Activated T-cell treated with anti-CD3 and anti-CD28 coated beads, Interleukin-2, amount 50 U/mL, for 24 hours (primary cell): ENCODE data around the gene SHD.

ENCODE experiments used
- DNase-seq: peaks from one replicate; pipeline ENCODE4 v3.0.0-alpha.2; 2020
- H3K27ac Mint-ChIP-seq: 2 replicates; pipeline ENCODE4 v1.8.0; 2020; ENCODE audit warnings: mild to moderate bottlenecking, mixed read lengths
- H3K27me3 Mint-ChIP-seq: 2 replicates; pipeline ENCODE4 v1.8.0; 2020; ENCODE audit warnings: mixed read lengths
- H3K36me3 Mint-ChIP-seq: 2 replicates; pipeline ENCODE4 v1.8.0; 2020; ENCODE audit warnings: low read depth, mixed read lengths
- H3K4me1 Mint-ChIP-seq: 2 replicates; pipeline ENCODE4 v1.8.0; 2020; ENCODE audit warnings: low read depth, mixed read lengths
- H3K4me3 Mint-ChIP-seq: 2 replicates; pipeline ENCODE4 v1.8.0; 2020; ENCODE audit warnings: mild to moderate bottlenecking, moderate library complexity, mixed read lengths
- H3K9me3 Mint-ChIP-seq: 2 replicates; pipeline ENCODE4 v1.8.0; 2020; ENCODE audit warnings: mixed read lengths

SHD gene

DNA sequence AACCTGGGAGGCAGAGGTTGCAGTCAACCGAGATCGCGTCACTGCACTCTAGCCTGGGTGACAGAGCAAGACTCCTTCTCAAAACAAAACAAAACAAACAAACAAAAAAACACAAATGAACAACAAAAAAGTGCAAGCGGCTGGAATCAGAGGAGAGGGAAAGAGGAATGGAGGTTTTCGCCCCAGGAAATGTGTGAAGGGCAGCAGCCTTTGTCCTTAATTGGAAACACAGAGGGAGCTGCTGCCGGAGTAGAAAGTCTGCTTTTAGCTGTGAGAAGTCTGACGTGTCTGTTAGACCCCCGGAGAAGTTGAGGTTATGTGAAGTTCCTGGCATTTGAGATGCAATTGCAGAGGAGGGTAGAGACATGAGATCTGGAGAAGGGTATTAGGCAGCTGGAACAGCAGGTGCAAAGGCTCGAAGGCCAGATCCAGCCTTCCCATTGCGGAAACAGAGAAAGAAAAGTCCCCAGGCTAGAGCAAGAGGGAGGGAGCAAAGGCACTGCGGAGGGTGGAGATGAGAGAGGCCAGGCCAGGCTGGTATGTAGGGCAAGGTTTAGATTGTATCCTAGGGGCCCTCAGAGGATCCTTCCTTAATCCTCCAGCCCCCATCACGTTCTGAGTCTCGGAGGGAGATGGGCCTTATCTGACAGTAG lies 22.6 kb downstream of the SHD start:
- Mint-ChIP-seq H3K27me3 (no peaks in the 10 kb centered on the region), H3K4me3 (peak overlapping the region; percentile 73), H3K9me3 (no peaks in the 10 kb centered on the region), H3K4me1 (peaks cover 42% of the 10 kb centered on the region), H3K36me3 (no peaks in the 10 kb centered on the region), H3K27ac (peak overlapping the region; percentile 89)
- no peak for DNase-seq

DNA sequence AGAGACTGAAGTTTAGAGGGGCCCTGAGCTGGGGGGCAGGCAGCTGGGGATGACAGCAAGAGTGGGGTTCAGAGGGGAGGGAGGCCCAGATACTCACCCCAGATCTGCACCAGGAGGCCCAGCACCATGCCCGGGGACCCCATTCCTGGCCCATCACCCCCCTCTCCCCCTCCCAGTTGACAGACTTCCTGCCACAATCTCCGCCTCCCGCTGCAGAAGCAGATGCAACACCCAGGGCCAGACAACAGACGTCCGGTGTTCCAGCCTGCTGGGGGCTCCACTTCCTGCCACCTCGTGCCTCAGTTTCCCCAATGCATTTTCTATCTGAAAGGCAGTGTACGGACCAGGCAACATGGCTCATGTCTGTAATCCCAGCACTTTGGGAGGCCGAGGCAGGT lies 23.2 kb downstream of the SHD start, which contains the start of gene TMIGD2:
Gene TMIGD2 (minus strand): TSS at position 147 of the 398 bp plus-strand sequence. CDS start 4 bp downstream, at position 143.
- Mint-ChIP-seq H3K36me3 (no peaks in the 10 kb centered on the region), H3K9me3 (no peaks in the 10 kb centered on the region), H3K27ac (peak within 1 kb of the TSS; percentile 89), H3K4me1 (peaks cover 42% of the 10 kb centered on the region), H3K4me3 (peak within 1 kb of the TSS; percentile 73), H3K27me3 (no peaks in the 10 kb centered on the region)
- DNase-seq: peak; percentile 54

DNA sequence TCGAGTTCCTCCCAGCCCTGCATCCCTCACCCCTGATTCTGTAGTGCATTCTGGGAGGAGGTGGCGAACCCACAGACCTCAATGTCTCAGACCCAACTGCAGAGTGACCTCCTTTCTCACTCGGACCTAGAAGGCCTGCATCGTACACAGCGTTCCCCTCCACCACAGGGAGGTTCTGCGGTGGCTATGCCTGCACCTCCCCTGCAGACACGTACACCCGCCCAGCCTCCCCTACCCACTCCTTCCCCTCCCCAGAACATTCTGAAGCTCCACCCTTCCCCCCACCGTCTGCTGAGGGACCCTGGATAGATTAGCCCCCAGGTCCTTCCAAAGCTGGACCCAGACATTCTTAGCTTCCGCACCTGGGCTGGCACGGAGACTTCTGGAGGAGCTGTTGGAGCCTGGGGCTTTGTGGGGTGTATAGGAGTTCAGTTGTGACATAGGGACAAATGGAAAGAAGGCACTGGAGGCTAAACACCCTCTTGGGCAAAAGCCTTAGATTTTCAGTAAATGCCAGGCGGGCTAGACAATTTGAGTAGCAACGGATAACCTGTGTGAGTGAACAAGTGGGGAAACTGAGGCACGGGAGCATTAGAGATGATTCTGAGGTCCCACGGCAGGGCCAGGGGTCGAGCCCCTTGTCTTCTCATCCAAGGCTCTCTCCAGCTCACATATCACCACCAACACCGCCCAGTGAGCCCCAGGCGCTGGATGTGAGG lies 24.9 kb downstream of the SHD start:
- Mint-ChIP-seq H3K9me3 (no peaks in the 10 kb centered on the region), H3K4me1 (peaks cover 31% of the 10 kb centered on the region), H3K27me3 (no peaks in the 10 kb centered on the region), H3K36me3 (no peaks in the 10 kb centered on the region), H3K27ac (peak overlapping the region; percentile 59), H3K4me3 (peak overlapping the region; percentile 61)
- DNase-seq: no peak

DNA sequence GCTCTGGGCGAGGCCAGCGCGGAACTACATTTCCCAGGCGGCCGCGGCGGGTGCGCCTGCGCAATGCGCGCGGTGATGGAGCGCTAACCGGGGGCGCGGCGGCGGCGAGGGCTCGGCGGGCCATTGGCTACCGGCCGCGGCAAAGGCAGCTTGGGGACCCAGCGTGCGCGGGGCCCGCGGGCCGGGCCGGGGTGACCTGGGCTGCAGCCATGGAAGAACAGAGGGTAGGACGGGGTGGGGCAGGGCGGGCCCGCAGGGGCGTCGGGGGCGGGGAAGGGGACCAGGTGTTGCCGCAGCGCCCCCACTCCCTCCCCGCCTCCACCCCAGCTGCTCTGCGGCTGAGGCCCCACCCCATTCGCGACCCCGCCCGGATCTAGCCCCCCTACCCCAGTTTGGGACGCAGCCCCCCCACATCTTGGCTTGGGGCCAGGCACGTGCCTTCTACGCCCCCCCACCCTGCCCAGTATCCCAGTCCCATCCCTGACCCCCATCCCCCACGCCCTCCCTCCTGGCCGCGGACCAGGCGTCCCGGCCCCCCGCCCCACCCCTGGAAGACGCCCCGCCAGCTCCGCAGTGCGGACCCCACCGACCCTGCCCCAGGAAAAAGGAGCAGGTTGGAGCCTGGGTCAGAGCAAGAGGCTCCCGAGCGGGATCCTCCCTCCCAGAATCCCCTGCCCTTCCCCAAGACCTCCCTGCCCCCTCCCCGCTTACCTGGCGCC lies 25.6 kb downstream of the SHD start, which contains the start of gene FSD1:
Gene FSD1 (plus strand): TSS at position 61 of the 719 bp plus-strand sequence. CDS start 149 bp downstream, at position 210.
- H3K4me1 Mint-ChIP-seq: peaks cover 31% of the 10 kb centered on the region
- H3K36me3 Mint-ChIP-seq: no peaks in the 10 kb centered on the region
- H3K4me3 Mint-ChIP-seq: peak within 1 kb of the TSS; percentile 61
- no peaks in the 10 kb centered on the region for H3K9me3 Mint-ChIP-seq
- peak; percentile 86 for DNase-seq
- no peaks in the 10 kb centered on the region for H3K27me3 Mint-ChIP-seq
- peak within 1 kb of the TSS; percentile 59 for H3K27ac Mint-ChIP-seq

DNA sequence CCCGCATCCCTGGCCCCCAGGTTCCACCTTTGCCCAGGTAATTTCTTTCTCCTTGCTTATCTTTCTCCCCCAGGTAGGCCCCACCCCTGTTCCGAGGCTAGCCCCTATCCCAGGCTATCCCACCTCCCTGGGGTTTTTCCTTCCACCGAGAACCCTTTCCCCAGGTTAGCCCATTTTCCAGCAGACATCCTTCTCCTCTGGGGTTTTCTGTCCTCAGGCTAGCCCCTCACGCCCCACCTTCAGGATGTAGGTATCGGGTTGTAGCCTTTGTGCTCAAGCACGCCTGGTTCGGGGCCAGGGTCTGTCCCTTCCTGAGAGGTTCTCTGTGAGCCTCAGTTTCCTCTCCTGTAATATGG lies 26.2 kb downstream of the SHD start:
- peak overlapping the region; percentile 60 for H3K4me3 Mint-ChIP-seq
- DNase-seq: no peak
- no peaks in the 10 kb centered on the region for H3K27me3 Mint-ChIP-seq
- H3K27ac Mint-ChIP-seq: peak overlapping the region; percentile 29
- no peaks in the 10 kb centered on the region for H3K36me3 Mint-ChIP-seq
- peaks cover 31% of the 10 kb centered on the region for H3K4me1 Mint-ChIP-seq
- no peaks in the 10 kb centered on the region for H3K9me3 Mint-ChIP-seq

DNA sequence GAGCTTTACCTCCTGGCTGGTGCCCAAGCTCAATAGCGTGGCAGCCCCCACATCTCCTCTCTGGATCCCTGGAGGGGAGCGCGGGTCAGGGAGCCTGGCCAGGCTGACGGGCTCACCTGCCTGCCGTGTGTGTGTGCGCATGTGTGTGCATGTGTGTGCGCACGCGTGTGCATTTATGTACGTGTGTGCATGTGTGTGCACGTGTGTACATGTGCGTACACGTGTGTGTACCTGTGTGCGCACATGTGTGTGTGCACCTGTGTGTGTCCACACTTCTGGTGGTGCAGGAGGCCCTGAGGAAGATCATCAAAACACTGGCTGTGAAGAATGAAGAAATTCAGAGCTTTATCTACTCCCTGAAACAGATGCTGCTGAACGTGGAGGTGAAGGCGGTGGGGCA lies 26.6 kb downstream of the SHD start:
- peak overlapping the region; percentile 29 for H3K27ac Mint-ChIP-seq
- no peaks in the 10 kb centered on the region for H3K9me3 Mint-ChIP-seq
- H3K36me3 Mint-ChIP-seq: no peaks in the 10 kb centered on the region
- H3K27me3 Mint-ChIP-seq: no peaks in the 10 kb centered on the region
- DNase-seq: no peak
- peak overlapping the region; percentile 60 for H3K4me3 Mint-ChIP-seq
- peaks cover 29% of the 10 kb centered on the region for H3K4me1 Mint-ChIP-seq

DNA sequence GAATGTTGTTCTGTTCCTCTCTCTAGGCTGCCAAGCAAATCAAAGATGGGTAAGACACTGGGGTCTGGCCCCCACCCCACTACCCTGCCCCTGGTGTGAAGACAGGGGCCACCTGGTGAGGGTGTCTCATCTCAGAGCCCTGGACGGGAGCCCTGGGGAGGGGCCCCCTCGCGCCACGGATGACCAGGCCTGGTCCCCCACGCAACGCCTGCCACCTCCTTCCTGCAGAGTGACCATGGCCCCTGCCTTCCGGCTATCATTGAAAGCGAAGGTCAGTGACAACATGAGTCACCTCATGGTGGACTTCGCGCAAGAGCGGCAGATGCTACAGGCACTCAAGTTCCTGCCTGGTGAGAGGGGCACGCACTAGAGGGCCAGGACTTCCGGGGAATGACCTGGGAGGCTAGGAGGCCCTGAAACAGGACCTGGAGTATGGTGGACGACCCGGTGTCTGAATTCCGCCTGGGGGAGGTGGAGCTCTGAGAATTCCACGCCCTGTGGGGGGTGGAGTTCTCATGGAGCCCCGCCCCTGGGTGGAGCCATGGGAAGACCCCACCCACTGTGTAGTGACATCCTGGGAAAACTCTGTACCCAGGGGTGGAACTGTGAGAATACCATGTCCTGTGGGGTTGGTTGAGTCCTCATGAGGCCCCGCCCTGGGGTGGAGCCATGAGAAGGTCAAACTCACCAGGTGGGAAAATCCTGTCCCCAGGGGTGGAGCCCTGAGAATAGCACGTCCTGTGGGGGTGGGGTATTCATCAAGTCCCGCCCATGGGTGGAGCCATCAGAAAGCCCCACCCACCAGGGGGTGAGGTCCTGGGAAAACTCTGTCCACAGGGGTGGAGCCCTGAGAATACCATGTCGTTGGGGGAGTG lies 31.4 kb downstream of the SHD start:
- Mint-ChIP-seq H3K27me3 (no peaks in the 10 kb centered on the region), H3K9me3 (no peaks in the 10 kb centered on the region), H3K36me3 (peaks cover 4% of the 10 kb centered on the region), H3K27ac (no peak overlapping the region), H3K4me3 (no peak overlapping the region), H3K4me1 (peaks cover under 1% of the 10 kb centered on the region)
- peak; percentile 49 for DNase-seq

DNA sequence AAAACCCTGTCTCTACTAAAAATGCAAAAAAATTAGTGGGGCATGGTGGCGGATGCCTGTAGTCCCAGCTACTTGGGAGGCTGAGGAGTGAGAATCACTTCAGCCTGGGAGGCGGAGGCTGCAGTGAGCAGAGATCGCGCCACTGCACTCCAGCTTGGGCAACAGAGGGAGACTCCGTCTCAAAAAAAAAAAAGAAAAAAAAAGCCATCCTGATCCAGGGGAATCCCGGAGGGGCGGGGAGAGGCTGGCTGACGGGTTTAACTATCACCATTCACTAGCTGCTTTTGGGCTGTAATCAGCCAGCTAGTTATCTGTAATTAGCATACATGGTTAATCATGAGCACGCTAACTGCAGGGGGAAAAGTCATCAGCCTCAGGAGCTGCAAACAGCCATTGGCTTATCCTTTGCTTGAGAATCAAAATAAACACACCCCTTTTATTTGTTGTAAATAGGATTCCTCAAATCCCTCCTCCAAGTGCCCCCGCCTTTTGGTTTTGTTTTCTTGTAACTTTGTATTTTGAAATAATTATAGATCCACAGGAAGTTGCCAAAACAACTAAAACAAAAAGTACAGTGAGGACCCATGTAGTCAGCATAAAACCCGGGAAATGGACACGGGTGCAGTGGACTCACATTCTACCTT lies 34.9 kb downstream of the SHD start:
- Mint-ChIP-seq H3K9me3 (no peaks in the 10 kb centered on the region), H3K36me3 (peaks cover 4% of the 10 kb centered on the region)

DNA sequence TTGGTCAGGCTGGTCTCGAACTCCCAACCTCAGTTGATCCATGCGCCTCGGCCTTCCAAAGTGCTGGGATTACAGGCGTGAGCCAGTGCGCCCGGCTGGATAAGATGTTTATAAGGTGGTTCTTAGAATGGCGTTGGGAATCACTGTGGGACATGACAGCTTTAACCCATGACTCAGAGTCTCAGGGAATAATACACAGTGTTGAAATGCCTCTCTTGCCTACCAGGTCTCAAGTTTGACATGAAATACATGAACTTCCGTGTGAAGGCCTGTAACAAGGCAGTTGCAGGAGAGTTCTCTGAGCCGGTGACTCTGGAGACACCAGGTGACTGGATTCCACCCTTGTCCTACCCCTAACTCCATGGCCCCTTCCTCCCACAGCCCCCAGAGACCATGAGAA lies 37.9 kb downstream of the SHD start:
- no peak overlapping the region for H3K4me3 Mint-ChIP-seq
- no peaks in the 10 kb centered on the region for H3K27me3 Mint-ChIP-seq
- no peaks in the 10 kb centered on the region for H3K36me3 Mint-ChIP-seq
- no peak overlapping the region for H3K27ac Mint-ChIP-seq
- no peak for DNase-seq
- H3K4me1 Mint-ChIP-seq: no peaks in the 10 kb centered on the region
- no peaks in the 10 kb centered on the region for H3K9me3 Mint-ChIP-seq

More for the DNA sequence above, 34.9 kb downstream of the SHD start:
- Mint-ChIP-seq H3K4me1 (no peaks in the 10 kb centered on the region), H3K27ac (no peak overlapping the region), H3K4me3 (no peak overlapping the region), H3K27me3 (no peaks in the 10 kb centered on the region)
- no peak for DNase-seq

DNA sequence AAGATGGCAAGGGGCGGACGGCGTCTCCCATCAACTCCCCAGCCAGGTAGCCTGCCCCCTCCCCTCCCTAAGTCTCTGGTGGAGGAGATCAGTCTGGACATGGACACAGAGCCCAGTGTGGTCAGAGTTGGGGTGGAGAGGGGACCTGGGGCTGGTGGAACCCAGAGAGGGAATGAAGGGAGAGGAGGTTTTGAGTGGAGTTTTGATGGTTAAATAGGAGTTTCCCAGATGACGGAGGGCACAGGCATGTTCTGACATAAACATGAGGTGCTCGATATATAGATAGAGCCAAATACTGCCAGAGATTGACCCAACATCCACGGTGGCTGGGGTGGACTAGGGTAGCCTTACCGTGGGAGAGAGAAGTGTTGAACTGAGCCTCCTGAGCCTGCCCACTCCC lies 39.4 kb downstream of the SHD start:
- no peak overlapping the region for H3K27ac Mint-ChIP-seq

DNA sequence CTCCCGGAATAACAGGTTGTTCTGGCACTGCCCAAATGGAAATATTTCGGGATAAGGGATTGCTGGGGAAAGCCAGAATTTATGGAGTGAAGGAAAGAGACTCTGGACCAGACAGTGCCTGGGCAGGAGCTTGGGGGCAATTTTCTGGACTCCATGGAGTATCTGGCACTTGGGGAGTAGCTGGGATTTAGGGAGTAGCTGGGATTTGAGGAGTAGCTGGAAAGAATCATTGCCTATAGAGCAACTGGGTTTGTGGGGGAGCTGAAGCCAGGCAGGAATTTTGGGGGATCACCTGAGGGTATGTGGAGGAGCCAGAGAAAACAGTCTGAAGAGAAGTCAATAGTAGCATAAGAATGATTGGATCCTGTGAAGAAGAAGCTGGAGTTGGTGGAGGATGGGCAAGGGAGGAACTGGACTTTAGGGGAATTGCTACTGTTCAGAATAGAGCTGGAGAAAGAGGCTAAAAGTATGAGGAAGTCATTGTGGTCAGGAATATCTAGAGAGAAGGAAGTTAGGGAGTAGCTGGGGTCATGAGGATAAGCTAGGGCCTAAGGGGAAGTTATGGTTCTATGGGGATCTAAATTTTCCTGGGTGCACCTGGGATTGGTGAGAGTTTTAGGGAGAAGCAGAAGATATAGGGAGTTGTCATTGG lies 40.1 kb downstream of the SHD start:
- Mint-ChIP-seq H3K27me3 (no peaks in the 10 kb centered on the region), H3K4me1 (no peaks in the 10 kb centered on the region), H3K36me3 (no peaks in the 10 kb centered on the region), H3K27ac (no peak overlapping the region), H3K4me3 (no peak overlapping the region), H3K9me3 (no peaks in the 10 kb centered on the region)
- no peak for DNase-seq

More for the DNA sequence above, 39.4 kb downstream of the SHD start:
- no peaks in the 10 kb centered on the region for H3K27me3 Mint-ChIP-seq
- H3K9me3 Mint-ChIP-seq: no peaks in the 10 kb centered on the region
- no peak overlapping the region for H3K4me3 Mint-ChIP-seq
- DNase-seq: no peak
- H3K4me1 Mint-ChIP-seq: no peaks in the 10 kb centered on the region
- no peaks in the 10 kb centered on the region for H3K36me3 Mint-ChIP-seq

DNA sequence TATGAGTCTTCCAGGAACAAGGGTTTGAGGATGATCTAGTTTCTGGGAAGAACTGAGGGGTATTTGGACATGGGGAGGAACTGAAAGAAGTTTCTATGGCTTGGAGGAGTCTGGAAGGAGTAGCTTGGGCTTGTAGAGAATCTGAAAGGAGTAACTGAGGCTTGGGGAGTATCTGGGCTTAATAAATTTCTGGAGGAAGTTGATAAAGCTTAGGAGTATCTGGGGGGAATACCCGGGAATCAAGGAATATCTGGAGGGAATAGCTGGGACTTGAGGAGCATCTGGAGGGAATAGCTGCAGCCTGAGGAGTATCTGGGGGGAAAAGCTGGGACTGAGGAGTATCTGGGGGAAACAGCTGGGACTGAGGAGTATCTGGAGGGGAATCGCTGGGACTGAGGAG lies 41.4 kb downstream of the SHD start:
- H3K36me3 Mint-ChIP-seq: no peaks in the 10 kb centered on the region
- no peak overlapping the region for H3K4me3 Mint-ChIP-seq
- no peaks in the 10 kb centered on the region for H3K4me1 Mint-ChIP-seq
- H3K9me3 Mint-ChIP-seq: no peaks in the 10 kb centered on the region
- no peak overlapping the region for H3K27ac Mint-ChIP-seq
- no peak for DNase-seq
- no peaks in the 10 kb centered on the region for H3K27me3 Mint-ChIP-seq

DNA sequence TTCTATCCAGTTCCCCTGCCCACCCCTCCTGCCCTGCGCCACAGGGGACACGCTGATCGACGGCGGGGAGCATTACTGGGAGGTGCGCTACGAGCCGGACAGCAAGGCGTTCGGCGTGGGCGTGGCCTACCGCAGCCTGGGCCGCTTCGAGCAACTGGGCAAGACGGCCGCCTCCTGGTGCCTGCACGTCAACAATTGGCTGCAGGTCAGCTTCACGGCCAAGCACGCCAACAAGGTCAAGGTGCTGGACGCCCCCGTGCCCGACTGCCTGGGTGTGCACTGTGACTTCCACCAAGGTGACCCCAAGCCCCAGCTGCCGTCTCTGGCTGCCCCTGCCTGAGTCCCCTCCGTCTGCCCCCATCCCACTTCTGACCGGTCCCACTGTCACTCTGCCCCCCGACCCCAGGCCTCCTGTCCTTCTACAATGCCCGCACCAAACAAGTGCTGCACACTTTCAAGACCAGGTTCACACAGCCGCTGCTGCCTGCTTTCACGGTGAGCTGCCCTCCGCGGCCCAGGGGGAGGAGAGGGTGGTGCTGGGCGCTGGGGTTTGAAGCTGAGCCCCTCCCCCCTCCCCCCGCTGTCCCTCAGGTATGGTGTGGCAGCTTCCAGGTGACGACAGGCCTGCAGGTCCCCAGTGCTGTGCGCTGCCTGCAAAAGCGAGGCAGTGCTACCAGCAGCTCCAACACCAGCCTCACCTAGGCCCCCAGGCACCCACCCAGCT lies 44.0 kb downstream of the SHD start:
- no peaks in the 10 kb centered on the region for H3K27me3 Mint-ChIP-seq
- no peaks in the 10 kb centered on the region for H3K36me3 Mint-ChIP-seq
- no peak for DNase-seq
- no peaks in the 10 kb centered on the region for H3K9me3 Mint-ChIP-seq
- no peak overlapping the region for H3K4me3 Mint-ChIP-seq
- H3K4me1 Mint-ChIP-seq: peaks cover 17% of the 10 kb centered on the region
- H3K27ac Mint-ChIP-seq: no peak overlapping the region
